GM18861 (cell line): ENCODE results near the gene AP4S1.

Experiments used
- ATAC-seq: cut with Tn5 transposase; IDR thresholded peaks from one replicate; pipeline ENCODE4 v1.9.1; 2021; ENCODE audit not compliant: unreplicated experiment

The AP4S1 gene, protein sequence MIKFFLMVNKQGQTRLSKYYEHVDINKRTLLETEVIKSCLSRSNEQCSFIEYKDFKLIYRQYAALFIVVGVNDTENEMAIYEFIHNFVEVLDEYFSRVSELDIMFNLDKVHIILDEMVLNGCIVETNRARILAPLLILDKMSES

DNA sequence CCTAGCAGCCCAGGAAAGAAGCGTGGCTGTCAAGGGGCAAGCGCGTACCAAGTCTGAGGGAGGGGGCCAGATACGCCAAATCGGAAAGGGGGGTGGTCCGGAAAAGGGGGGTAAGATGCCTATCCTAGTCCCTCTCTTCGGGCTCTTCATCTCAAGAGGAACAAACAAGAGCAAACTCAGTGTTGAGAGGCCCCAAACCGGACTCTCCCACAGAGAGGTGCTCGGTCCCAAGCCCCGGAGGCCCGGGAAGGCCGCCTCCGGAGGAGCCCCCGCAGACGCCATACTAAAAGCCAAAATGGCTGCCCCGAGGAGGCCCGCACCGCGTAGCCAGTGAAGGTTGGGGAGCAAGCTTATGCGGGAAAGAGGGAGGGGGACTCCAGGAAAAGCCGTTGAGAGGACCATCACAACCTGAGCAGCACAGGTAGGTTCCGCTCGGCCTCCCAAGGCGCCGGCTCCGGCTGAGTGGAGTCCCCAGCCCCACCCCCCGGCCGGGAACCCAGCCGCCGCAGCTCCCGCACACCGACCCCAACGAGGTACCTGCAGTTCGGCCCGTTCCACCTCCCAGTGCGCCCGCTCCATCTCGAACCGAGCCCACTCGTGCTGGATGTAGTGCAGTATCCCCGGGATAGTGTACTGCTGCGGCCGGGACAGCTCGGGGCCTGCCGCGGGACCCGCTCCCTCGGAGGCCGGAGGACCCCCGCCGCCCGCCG is at the start of gene AP4S1:
TSS of gene AP4S1 (plus strand) at position 283 of the 710 bp plus-strand sequence. CDS start 40,548 bp downstream, outside the sequence.
- ATAC-seq: no peak

DNA sequence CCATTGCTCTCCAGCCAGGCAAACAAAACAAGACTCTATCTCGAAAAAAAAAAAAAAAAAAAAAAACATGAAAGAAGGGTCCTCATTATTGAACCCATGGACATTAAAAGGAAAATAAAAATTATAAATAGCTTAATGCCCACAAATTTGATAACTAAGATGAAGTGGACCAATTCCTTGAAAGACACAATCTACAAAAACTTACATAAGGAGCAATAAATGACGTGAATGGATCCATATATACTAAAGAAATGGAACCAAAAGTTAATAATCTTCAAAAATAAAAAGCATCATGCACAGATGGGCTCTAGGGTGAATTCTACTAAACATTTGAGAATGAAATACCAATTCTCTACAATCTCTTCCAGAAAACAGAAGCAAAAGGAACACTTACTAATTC is 47.7 kb upstream of the AP4S1 start:
- no peak for ATAC-seq

DNA sequence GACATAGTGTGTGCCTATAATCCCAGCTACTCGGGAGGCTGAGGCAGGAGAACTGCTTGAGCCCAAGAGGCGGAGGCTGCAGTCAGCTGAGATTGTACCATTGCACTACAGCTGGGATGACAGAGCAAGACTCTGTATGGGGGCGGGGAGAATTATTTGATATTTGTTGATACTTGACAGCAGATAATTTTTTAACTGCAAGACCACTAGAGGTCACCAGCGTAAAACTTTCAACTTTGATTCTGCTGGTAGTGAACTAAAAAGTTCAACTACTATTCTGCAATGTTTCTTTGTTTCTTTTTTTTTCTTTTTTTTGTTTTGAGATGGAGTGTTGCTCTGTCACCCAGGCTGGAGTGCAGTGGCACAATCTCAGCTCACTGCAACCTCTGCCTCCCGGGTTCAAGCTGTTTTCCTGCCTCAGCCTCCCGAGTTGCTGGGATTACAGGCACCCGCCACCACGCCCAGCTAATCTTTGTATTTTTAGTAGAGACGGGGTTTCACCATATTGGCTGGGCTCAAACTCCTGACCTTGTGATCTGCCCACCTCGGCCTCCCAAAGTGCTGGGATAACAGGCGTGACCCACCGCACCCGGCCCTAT is 45.2 kb upstream of the AP4S1 start:
- peak; percentile 59 for ATAC-seq

DNA sequence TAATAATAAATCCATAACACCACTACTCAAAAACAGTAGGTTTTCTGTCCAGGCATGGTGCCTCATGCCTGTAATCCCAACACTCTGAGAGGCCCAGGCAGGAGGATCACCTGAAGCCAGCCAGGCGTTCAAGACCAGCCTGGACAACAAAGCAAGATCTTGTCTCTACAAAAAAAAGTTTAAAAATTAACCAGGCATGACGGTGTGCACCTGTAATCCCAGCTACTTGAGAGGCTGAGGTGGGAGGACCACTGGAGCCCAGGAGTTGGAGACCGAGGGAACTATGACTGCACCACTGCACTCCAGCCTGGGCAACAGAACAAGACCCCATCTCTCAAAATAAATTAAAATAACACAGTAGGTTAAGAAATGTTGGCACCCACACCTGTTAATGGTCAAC is 44.5 kb upstream of the AP4S1 start:
- no peak for ATAC-seq

DNA sequence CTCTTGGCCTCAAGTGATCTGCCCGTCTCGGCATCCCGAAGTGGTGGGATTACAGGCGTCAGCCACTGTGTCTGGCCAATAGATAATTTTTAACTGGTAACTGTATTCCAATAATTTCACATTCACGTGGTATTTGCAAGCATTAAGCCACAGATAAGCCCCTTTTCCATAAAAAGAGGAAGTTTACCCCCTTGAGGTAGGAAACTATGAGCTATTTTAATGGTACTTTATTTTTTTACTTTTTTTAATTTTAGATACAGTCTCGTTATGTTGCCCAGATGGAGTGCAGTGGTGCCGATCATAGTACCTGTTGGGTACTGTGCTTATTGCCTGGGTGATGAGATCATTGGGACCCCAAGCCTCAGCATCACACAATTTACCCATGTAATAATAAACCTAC is 42.9 kb upstream of the AP4S1 start:
- ATAC-seq: no peak

DNA sequence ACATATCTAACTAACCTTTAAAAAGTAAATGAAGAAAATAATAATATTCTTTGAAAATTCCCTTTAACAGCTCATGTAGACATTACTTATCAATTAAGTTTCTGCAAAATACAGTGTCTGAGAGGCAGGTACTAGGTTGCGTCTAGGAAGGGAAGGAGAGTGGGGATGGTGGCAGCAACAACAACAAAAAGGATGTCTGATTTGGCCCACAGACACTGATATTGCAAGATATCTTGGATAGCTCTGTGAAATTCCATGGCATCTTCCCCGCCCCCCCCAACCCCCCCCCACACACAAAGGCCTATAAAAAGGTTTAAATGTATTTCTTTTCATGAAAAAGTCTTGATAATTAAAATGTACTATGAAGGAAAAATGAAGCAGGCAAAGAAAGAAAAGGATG is 41.6 kb upstream of the AP4S1 start:
- no peak for ATAC-seq

DNA sequence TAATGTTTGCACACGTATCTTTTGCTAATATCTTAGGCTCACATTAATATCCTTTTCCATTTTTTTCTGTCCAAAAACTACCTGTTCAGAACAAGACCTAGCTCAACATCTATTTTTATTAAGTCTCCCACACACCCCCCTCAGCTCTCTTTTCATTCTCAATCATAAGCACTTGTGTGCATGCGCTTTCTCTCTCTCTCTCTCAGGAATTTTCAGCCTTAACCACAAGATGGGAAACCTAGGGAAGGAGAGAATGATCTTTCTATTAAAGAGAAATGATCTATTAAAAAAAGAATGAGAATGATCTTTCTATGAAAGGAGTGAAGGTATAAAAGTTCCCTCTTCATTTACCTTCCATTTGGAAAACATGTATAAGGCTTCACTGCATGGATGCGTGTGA is 39.7 kb upstream of the AP4S1 start:
- ATAC-seq: no peak

DNA sequence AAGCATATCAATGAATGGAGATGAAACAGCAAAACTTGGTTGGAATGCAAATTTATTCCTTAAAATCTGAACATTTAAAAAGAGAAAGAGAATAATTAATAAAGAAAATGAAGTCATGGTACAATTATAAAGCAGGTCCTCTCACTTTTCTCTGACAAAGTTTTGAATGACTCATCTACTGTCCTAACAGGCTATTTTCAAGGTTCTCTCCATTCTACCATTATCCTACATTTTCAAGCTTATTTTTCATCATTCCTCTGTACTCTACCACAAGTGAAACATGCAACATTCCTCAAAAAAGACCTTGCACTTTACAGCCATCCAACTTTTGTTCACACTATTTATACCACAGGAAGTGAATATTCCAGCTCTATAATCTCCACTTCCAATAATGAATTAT is 36.9 kb upstream of the AP4S1 start:
- ATAC-seq: no peak

DNA sequence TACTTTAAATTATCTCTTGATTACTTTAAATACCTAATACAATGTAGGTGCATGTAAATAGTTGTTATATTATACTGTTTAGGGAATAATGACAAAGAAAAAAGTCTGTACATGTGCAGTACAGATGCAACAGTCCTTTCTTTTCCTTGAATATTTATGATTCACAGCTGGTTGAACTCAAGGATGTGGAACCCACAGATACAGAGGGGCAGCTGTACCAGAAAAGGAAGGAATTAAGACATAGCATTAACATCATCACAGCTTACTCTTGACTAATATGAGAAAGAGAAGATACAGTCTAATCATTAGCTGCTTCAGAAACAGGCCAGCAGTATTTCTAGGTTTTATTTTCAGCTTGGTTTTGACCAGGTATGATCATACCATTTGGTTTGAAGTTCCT is 34.7 kb upstream of the AP4S1 start:
- ATAC-seq: no peak

DNA sequence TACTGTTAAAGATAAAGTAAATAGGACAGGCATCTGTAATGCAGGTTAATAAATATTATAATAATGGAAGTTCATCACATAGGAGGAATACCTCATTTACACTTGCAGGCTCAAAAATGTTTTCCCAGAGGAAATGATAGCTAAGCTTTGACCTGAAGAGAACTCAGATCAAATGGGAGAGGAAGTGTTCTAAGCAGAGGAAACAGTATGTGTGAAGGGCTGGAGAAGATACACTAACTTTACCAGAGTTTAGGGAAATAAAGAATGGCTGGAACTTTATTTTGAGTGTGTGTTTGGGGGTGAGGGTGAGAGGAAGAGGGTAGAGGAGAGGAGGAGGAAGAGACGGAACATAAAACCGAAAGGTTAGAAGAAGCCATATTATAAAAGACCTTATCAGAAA is 34.0 kb upstream of the AP4S1 start:
- ATAC-seq: no peak

DNA sequence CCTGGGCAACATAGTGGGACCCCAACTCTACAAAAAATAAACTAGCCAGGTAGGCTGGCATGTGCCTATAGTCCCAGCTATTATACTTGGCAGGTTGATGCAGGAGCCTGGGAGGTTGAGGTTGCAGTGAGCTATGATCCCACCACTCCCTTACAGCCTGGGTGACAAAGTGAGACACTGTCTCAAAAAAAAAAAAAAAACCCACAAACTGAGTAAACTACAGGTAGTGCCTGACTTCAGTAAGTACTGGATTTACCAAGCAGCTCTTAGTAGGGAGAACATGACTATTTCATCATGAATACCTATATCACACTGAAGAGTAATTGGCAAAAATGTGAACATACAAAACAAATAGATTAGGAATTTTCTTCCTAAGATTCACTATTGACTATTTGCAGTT is 32.4 kb upstream of the AP4S1 start:
- no peak for ATAC-seq

DNA sequence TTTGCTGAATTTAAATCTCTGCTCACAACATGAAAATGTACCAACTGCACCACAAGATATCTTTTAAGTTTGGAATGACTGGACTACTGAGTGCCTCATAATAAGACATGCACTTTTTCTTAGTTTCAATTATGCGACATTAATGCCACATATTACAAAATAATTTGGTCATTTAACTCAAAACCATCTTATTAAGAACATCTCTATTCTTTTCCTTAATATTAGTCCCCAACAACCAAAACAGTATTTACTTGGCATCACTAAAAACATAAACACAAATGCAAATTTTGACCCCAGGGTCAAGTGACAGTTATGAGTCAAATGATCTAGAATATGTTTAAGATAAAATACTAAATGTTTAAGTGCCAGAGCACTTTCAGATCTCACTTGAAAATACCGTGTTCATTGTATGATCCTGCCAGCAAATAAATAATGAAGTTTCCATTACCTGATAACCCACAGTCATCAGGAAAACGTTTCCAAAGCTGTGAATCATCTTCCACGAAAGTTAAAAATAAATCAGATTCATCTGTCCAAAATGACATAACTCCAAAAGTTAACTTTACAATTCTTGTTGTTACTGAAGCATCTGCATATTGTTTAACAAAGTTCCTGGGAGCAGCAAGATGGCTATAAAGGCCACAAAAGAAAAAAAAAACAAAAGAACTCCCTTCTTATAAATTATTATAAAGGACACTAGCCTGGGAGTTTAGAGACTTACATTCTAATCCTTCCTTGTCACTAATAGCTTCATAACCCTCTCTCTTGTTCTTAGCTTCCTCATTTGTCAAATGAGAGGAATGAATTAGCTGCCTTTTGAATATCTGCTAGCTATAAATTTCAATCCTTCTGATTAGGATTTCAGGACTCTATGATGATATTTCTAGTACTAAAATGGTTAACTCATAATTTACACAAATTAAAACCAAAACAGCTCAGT is 30.5 kb upstream of the AP4S1 start:
- peak; percentile 51 for ATAC-seq

DNA sequence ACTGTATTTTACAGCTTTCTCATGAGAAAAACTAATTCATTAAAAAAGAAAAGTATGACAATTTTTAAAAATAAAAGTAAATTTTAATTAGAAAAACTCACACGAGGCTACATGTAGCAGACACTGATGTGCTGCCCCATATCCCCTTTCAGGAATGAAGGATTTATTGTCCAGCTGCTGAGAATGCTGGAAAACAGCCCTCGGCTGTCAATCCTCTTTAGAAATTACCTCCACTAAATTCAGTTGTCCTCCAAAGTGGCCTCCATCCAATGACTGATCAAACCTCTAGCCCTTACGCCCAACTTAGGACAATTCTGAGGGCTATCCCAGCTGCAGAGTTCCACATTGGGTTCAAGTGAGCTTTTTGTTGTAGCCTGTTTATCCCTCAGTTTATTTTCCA is 29.8 kb upstream of the AP4S1 start:
- ATAC-seq: no peak

DNA sequence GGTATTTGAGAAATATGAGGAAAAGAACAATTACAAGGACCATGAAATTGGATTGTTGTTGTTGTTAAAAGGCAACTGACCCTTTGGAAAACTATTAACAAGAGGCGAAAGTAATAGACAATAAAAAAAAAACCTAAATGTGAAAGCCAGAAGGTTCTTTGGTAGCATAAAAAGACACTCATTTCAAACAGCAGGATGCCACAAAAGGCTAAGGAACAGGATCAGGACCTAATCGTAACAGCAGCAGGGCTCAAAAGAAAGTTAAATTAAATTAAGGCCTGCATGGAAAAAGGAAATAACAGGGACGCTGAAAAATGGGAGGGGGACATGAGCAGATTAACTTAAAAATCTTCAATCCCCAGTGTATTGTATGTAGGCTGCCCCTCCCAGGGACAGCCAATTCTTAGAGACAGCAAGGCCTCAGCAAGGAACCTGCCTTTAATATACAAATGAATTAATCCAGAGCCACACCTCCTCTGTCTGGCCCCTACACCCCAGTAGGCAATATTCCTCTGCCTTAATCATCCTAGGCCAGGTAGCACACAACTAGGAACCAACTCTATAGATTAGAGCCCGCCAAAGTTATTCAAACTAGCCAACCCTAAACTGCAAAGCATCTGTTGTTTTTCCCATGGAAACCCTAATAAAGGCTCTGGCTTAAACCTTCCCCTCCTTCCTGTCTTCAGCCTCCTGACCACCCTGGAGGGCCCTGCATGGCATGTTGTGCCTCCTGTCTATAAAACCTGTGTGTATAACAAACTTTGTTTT is 28.4 kb upstream of the AP4S1 start:
- no peak for ATAC-seq

DNA sequence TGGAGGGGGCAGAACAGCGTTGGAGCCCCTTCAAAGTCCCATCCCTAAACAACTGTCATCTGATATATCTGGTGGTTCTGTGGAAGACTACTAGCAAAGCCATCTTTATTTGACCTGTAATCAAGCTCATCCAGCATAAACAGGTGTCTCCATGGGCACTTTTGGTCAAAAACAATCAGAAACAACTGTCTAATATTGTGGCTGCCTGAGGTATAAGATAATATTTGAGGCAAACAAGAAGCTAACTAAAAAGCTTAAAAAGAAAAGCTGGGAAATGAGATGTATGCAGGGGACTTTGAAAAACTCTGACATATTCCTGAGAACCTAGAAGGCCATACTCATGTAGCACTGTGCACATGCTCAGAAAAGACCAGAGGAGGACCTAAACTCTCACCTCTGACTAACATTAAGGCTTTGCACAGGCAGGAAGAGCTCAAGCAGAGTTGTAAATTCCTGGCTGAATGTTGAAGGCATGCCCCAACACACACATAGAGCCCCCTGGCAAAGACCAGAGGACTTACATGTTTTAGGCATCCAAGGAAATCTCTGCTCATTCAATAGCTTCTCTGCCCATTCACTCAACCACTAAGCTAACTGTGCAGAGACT is 27.2 kb upstream of the AP4S1 start:
- ATAC-seq: no peak

DNA sequence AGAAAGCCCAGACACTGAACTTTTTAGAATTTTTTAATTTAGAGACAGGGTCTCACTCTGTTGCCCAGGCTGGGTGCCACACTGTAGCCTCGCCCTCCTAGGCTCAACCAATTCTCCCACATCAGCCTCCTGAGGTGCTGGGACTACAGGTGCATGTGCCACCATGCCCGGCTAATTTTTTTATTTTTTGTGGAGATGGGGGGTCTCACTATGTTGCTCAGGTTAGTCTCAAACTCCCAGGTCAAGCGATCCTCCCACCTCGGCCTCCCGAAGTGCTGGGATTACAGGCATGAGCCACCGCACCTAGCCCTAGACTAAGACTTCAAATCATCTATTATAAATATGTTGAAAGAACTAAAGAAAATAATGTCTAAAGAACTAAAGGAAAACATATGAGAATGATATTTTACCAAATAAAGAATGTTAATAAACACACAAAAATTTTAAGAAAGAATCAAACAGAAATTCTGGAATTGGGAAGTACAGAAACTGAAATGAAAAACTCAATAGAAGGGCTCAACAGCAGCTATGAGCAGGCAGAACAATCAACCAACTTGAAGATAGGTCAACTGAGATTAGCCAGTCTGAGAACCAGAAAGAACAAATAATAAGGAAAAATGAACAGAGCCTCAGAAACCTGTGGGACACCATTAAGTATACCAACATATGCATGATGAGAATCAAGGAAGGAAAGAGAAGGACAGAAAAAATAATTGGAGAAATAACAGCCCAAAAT is 26.2 kb upstream of the AP4S1 start:
- no peak for ATAC-seq

DNA sequence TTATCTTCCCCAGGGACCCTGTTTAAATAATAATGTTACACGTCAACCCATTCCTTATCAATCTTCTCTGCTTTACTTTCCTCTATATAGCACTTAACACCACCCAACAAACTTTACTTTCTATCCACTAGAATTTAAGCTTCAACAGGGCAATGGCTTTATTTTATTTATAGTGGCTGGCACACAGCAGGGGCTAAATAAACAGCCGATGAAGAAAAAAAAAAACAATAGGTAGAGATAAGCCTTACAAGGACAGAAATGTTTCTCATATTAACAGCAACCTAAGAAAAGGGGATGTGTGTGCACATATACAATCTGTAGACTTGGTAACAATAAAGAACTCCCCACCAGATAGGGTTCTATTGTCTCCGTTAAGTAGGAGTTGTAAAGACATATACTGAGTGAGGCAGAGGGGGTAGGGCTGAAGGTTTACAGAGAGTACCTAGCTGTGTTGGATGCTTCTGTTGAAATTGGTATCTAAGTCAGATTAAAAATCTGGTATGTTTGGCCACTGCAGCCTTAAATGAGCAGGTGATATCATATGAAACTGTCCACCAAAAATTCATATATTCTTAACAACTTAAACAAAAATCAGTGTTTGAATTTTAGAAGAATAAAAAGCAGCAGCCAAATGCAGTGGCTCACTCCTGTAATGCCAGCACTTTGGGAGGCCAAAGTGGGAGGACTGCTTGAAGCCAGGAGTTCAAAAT is 24.7 kb upstream of the AP4S1 start:
- no peak for ATAC-seq

DNA sequence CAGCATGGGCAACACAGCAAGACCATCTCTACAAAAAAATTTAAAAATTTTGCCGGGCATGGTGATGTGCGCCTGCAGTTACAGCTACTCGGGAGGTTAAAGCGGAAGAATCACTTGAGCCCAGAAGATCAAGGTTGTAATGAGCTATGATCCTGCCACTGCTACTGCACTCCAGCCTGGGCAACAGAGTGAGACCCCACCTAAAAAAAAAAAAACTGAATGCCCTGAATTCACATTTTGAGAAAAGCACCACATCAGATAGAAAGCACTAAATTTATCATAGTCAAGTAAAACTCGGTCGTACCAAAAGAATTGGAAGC is 24.1 kb upstream of the AP4S1 start:
- no peak for ATAC-seq

DNA sequence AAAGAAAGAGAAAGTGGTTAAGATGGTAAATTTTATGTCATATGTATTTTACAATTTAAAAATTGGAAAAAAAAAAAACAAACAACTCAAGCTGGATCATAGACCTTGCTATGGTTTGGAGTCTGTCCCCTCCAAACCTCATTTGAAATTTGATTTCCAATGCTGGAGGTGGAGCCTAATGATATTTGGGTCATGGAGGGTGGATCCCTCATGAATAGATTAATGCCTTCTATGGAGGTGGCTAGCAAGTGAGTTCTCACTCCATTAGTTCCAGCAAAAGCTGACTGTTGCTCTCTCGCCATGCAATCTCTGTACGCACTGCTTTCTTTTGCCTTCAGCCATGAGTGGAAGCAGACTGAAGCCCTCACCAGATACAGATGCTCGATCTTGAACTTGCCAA is 22.2 kb upstream of the AP4S1 start:
- ATAC-seq: no peak
